Measurements from ENCODE around the gene TMEM179.

The TMEM179 gene

DNA sequence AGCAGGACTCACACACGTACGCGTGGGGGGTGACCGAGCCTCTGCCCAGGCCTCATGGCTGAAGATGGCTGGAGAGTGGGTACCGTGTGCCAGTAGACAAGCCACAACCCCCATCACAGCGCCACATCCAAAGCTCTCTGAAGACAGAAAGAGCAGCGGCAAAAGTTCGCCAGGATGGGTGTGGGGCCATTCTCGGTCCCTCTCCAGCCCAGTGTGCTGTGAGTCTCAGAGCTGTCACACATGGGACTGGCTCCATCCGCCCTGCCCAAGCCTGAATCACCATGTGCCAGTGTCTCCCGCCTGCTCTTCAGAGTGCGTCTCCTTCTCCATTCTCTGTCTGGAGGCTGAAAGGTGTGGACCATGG is 5.7 kb downstream of the TMEM179 start:
- TF ChIP-seq, protein P1, sequence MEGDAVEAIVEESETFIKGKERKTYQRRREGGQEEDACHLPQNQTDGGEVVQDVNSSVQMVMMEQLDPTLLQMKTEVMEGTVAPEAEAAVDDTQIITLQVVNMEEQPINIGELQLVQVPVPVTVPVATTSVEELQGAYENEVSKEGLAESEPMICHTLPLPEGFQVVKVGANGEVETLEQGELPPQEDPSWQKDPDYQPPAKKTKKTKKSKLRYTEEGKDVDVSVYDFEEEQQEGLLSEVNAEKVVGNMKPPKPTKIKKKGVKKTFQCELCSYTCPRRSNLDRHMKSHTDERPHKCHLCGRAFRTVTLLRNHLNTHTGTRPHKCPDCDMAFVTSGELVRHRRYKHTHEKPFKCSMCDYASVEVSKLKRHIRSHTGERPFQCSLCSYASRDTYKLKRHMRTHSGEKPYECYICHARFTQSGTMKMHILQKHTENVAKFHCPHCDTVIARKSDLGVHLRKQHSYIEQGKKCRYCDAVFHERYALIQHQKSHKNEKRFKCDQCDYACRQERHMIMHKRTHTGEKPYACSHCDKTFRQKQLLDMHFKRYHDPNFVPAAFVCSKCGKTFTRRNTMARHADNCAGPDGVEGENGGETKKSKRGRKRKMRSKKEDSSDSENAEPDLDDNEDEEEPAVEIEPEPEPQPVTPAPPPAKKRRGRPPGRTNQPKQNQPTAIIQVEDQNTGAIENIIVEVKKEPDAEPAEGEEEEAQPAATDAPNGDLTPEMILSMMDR (IDR thresholded peaks at IDR 0.05) = no peak
- Histone ChIP-seq H3K4me3 (no peak overlapping the region), H3K27ac (no peak overlapping the region)
- no peak for DNase-seq (ENCODE audit: low spot score)

DNA sequence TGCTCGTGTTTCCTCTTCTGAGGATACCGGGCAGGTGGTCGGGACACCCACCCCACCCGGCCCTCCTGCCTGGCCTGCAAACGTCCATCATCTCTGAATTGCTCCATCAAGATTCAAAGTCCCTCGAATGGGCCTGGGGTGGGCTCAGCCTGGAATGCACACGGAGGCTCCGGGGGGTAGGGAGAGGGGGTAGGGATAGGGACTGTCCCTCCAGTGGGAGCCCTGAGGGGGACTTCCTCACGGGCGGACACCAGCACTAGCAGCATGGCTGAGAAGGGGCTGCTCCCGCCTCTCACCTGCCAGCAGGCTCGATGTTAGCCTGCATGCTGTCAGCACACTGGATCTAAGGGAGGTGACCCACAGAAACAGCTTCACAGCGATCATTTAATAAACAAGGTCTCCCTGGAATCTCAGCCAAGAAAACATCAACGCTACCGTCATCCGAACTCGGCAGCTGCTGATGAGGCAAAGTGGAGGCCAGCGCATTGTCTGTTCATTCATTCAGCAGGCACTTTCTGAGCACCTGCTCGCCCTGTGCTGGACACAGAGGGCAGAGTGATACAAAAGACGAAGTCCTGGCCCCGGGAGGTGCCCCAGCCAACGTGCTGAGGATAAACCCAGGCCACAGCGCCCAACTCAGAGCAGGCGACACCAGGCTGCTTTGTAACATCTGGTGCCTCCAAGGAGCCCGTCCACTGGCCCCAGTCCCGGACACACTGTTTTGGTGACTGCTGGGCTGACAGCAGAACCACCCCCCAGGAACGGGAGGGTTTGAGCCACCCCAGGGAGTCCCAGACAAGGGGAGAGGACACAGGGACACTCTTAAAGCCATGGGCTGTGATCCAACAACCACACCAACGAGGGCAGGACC is 6.3 kb downstream of the TMEM179 start:
- H3K4me3 ChIP-seq = no peak overlapping the region
- TF ChIP-seq, protein P1 (IDR thresholded peaks at IDR 0.05) = no peak
- no peak overlapping the region for H3K27ac ChIP-seq
- no peak for DNase-seq (ENCODE audit: low spot score)

DNA sequence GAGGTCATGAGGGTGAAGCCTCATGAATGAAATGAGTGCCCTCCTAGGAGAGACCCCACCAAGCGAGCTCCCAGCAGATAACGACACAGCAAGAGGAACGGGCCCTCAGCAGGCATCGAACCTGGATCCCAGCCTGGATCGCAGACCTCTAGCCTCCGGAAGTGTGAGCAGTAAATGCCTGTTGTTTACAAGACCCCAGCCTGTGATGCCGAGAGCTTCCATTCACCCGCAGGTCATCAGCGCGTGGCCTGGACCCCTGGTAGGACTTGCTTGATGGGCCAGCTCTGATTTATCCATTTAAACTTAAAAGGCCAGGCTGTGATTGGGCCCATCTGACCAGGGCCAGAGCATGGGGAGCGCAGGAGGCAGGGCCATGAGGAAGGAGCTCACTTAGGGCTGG is 7.0 kb downstream of the TMEM179 start:
- TF ChIP-seq, protein P1 (IDR thresholded peaks at IDR 0.05) = no peak
- Histone ChIP-seq H3K27ac (no peak overlapping the region), H3K4me3 (no peak overlapping the region)
- no peak for DNase-seq (ENCODE audit: low spot score)

DNA sequence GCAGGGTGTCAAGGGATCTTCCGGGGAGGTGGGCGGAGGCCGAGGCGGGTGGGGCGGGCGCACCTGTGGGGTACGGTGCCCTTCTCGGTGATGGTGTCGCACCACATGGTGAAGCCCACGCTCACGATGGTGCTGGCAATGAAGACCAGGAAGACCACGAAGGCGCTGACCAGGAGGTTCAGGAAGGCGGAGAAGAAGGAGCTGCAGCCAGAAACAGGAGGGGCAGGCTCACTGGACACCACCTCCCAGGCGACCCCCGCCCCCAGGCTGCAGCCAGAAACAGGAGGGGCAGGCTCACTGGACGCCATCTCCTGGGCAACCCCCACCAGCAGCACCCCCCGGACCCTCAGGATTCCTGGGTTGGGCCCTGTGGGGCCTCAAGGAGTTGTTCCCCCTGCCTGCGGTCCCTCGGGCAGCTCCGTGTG is 7.6 kb downstream of the TMEM179 start:
- Histone ChIP-seq H3K27ac (no peak overlapping the region), H3K4me3 (no peak overlapping the region)
- TF ChIP-seq, protein P1 (IDR thresholded peaks at IDR 0.05) = no peak
- DNase-seq (ENCODE audit: low spot score) = no peak

DNA sequence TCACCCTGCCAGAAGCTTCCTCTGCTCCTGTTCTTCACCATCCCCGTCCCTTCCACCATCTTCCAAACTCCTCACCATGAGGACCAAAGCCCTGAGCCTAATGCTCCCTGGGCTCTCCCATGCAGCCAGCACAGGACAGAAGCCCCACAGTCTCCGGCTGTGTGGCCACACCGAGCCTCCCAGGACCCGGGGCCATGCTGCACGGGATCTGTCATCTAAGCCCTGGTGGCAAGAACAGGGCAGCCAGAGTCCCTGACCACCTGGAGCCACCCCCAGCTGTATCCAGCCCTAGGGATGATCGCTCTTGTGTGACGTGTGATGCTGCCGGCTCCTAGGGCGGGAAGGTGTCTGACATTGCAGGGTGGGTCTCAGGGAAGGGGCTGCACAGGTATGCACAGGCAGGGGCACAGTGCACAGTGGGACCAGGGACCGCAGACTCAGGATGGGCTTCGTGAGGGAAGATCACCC is 8.1 kb downstream of the TMEM179 start:
- no peak for DNase-seq (ENCODE audit: low spot score)
- no peak overlapping the region for H3K4me3 ChIP-seq

DNA sequence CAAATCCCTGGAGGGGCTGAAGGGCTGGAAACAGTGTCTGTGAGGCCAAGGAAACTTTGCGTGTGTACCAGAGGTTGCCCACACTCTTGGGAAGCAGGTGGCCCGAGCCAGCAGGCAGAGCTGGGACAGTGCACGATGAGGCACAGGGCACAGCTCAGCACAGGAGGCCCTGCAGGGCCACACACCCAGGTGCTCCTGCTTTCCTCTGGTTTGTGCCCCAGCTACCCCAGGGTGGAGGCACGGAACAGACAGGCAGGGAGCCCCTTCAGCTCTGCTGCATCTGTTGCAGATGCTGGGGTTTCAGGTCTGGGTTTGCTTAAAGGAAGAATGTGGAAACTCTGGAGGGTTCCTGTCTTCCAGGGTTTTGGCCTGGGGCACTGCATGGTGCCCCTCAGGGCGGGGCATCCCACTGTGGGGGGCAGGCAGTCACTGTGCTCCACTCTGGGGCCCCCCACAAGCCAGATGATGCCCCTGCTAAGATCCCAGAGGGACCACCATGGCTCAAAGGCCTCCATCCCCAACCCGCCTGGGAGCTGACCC is 8.6 kb downstream of the TMEM179 start:
- DNase-seq (ENCODE audit: low spot score) = no peak
- TF ChIP-seq, protein P1 (IDR thresholded peaks at IDR 0.05) = no peak
- Histone ChIP-seq H3K4me3 (no peak overlapping the region), H3K27ac (no peak overlapping the region)

More for the DNA sequence above, 8.1 kb downstream of the TMEM179 start:
- TF ChIP-seq, protein P1 (IDR thresholded peaks at IDR 0.05) = no peak
- no peak overlapping the region for H3K27ac ChIP-seq

Data from coronary artery (tissue), 2 donors.